K562 (cell line): Measurements from ENCODE around the gene HDAC10. TPM values are rescaled to one million over a fixed set of nuclear protein-coding genes. Genes with fewer than 3 reads are reported as not detected.
A peak's percentile ranks its signal among the peaks of the same experiment; 100 is the strongest.

Experiments
- ARID4B ChIP-seq: sonication (generic); formaldehyde crosslinking; IDR thresholded peaks from 2 replicates; pipeline ENCODE4 v1.8.0; 2022; ENCODE audit warnings: mild to moderate bottlenecking, missing genetic modification reagents
- BRF1 ChIP-seq: IDR thresholded peaks from 3 replicates; pipeline ENCODE4 v1.6.1; 2011; ENCODE audit warnings: borderline replicate concordance, mild to moderate bottlenecking; ENCODE audit not compliant: insufficient read length; ENCODE audit errors: extremely low read depth
- CAMTA2 ChIP-seq: fragments of 250-450 bp; sonication (Bioruptor Pico); conservative IDR thresholded peaks from 2 replicates; pipeline ENCODE4 v1.5.1; 2022
- CHAMP1 ChIP-seq: fragments of 450-650 bp; IDR thresholded peaks from 2 replicates; pipeline ENCODE4 v1.6.1; 2016; ENCODE audit warnings: mild to moderate bottlenecking
- ELF4 ChIP-seq: fragments of 450-650 bp; formaldehyde crosslinking; IDR thresholded peaks from 2 replicates; pipeline ENCODE4 v1.4.0; 2022; ENCODE audit warnings: missing genetic modification characterization
- ELK1 ChIP-seq: sonication (generic); formaldehyde crosslinking; IDR thresholded peaks from 2 replicates; pipeline ENCODE4 v1.8.1; 2022; ENCODE audit warnings: missing genetic modification reagents
- FUS ChIP-seq: fragments of 200-400 bp; formaldehyde crosslinking; optimal IDR thresholded peaks from 2 replicates; pipeline ENCODE3; 2017; ENCODE audit warnings: low read depth, low read length
- GTF2A2 ChIP-seq: IDR thresholded peaks from 2 replicates; pipeline ENCODE4 v1.6.1; 2016; ENCODE audit warnings: mild to moderate bottlenecking, missing genetic modification characterization, missing compliant biosample characterization
- GTF2F1 ChIP-seq: IDR thresholded peaks from 2 replicates; pipeline ENCODE4 v1.6.1; 2011; ENCODE audit warnings: low read depth, low read length, improper control_type of control experiment
- MITF ChIP-seq: IDR thresholded peaks from 2 replicates; pipeline ENCODE4 v1.6.1; 2014; ENCODE audit warnings: antibody characterized with exemption
- NR2F6 ChIP-seq: fragments of 450-650 bp; formaldehyde crosslinking; IDR thresholded peaks from 2 replicates; pipeline ENCODE4 v1.4.0; 2020; ENCODE audit warnings: mild to moderate bottlenecking
- POLR2H ChIP-seq: IDR thresholded peaks from 2 replicates; pipeline ENCODE4 v1.6.1; 2016; ENCODE audit warnings: missing genetic modification characterization, low read depth, mild to moderate bottlenecking, control low read depth, missing compliant biosample characterization, moderate library complexity
- PYGO2 ChIP-seq: fragments of 450-650 bp; IDR thresholded peaks from 2 replicates; pipeline ENCODE4 v1.6.1; 2016; ENCODE audit warnings: mild to moderate bottlenecking, missing genetic modification characterization, moderate library complexity, missing compliant biosample characterization
- RBM25 ChIP-seq: fragments of 200-400 bp; formaldehyde crosslinking; IDR thresholded peaks from 2 replicates; pipeline ENCODE4 v1.6.1; 2018; ENCODE audit warnings: low read length, low read depth, moderate library complexity; ENCODE audit not compliant: severe bottlenecking
- RFX1 ChIP-seq: fragments of 450-650 bp; IDR thresholded peaks from 2 replicates; pipeline ENCODE4 v1.6.1; 2016; ENCODE audit warnings: mild to moderate bottlenecking, moderate library complexity
- STAT5B ChIP-seq: fragments of 250-450 bp; sonication (Bioruptor Pico); IDR thresholded peaks from 2 replicates; pipeline ENCODE4 v1.8.0; 2021; ENCODE audit warnings: mild to moderate bottlenecking, inconsistent platforms
- ZBTB17 ChIP-seq: fragments of 450-650 bp; formaldehyde crosslinking; IDR thresholded peaks from 2 replicates; pipeline ENCODE4 v1.4.0; 2020; ENCODE audit warnings: mild to moderate bottlenecking
- ZC3H8 ChIP-seq: fragments of 450-650 bp; IDR thresholded peaks from 2 replicates; pipeline ENCODE4 v1.6.1; 2017
- ZNF253 ChIP-seq: fragments of 250-450 bp; sonication (Bioruptor Pico); conservative IDR thresholded peaks from 2 replicates; pipeline ENCODE4 v1.6.1; 2021; ENCODE audit warnings: mild to moderate bottlenecking
- ZNF717 ChIP-seq: fragments of 250-450 bp; sonication (Bioruptor Pico); IDR thresholded peaks from 2 replicates; pipeline ENCODE4 v1.5.0; 2021
- polyA plus RNA-seq, 8 experiments: library from polyadenylated mRNA; depleted of rRNA in 4 of 8; stranded (reverse) in 5 of 8; unstranded in 3 of 8; fragments of >200 nt; fragmentation: Nextera tagmentation in 2 of 8; fragmentation: Illumina TruSeq in 1 of 8; extraction: Ambion mirVana in 2 of 8; extraction: Trizol in 1 of 8; gene quantifications; 2 replicates each; pipeline versions ENCODE4 v1.2.1 to v1.2.3, GENCODE V29; 2011 to 2014; ENCODE audit warnings: inconsistent platforms in 1 of 8, missing spikeins in 1 of 8
- total RNA-seq, 7 experiments: library from RNA; depleted of rRNA in 6 of 7; stranded (reverse); fragments of >200 nt in 6 of 7; fragmentation: Illumina TruSeq in 2 of 7; extraction: Trizol in 2 of 7; gene quantifications; 2 replicates each; pipeline versions ENCODE4 v1.2.1 to v1.2.3, GENCODE V29; 2011 to 2021; ENCODE audit warnings: low replicate concordance in 1 of 7

The HDAC10 gene
- total and polyA plus RNA-seq, 9 of the 15 experiments (the other 6 are each of a cell fraction or from before 2014, with no cell fraction given): 0.10 to 44.2 (median 6.5) TPM

- TF ChIP-seq CHAMP1 (no peak), GTF2F1 (no peak), ZBTB17 (0 out of 2 replicates have a peak, but pooled peaks have one; percentile 23), ZNF717 (CRISPR knock-in tag) (no peak), RBM25 (peak; percentile 96), CAMTA2 (CRISPR knock-in tag) (no peak), FUS (peak; percentile 59), ELK1 (CRISPR knock-in tag) (no peak), ZC3H8 (no peak), ARID4B (CRISPR knock-in tag) (peak; percentile 84; the same call in 1 of the 2 replicates), ELF4 (CRISPR knock-in tag) (no peak), STAT5B (CRISPR knock-in tag) (no peak), POLR2H (no peak; the same call in 1 of the 2 replicates), PYGO2 (tag) (no peak), NR2F6 (CRISPR knock-in tag) (no peak), MITF (no peak), BRF1 (no peak), ZNF253 (CRISPR knock-in tag) (no peak), RFX1 (no peak), GTF2A2 (tag) (no peak)
These were observed at the start of gene HDAC10 (continued) for GRCh38 chr22:50250555-50251476.
